ENCODE data around the gene GANAB.
"Not testable (repeated sequence)": the region's sequence is repeated elsewhere in the genome, so short reads cannot be mapped to it uniquely, and the experiment has no call there.

GANAB gene

DNA sequence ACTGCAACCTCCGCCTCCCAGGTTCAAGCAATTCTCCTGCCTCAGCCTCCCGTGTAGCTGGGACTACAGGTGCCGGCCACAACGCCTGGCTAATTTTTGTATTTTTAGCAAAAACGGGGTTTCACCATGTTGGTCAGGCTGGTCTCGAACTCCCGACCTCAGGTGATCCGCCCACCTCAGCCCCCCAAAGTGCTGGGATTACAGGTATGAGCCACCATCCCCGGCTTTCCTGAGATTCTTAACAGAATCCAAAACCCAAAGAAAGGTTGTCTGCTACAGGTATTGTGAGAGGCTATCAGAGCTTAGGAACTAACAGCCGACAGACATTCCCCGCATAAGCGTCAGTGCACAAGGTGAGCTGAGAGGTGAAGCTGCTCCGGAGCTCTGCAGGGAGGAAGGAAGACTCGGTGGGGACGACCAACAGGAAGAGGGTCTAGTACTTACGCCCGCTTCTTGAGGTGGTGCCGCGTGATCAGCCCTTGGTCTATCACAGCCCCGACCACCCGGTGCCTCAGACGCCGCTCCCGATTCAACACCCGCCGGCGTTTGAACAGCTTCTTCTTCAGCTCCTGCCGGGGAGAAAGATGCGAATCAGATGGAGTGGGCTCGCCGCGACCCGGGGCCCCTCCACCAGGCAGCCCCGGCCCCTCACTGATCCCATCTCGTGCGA, 18.1 kb upstream of the GANAB start:
- POLR2A ChIA-PET (ENCODE audit: low non-redundant PET), result interaction anchor here (0.6 to 2.1 kb wide), 10 partner anchors 7 to 1647 kb away, joined by 4 to 16 read pairs (median 8); partner anchors contain the start of genes B3GAT3, HNRNPUL2, INTS5 and MTA2
- TF ChIP-seq, protein P1, sequence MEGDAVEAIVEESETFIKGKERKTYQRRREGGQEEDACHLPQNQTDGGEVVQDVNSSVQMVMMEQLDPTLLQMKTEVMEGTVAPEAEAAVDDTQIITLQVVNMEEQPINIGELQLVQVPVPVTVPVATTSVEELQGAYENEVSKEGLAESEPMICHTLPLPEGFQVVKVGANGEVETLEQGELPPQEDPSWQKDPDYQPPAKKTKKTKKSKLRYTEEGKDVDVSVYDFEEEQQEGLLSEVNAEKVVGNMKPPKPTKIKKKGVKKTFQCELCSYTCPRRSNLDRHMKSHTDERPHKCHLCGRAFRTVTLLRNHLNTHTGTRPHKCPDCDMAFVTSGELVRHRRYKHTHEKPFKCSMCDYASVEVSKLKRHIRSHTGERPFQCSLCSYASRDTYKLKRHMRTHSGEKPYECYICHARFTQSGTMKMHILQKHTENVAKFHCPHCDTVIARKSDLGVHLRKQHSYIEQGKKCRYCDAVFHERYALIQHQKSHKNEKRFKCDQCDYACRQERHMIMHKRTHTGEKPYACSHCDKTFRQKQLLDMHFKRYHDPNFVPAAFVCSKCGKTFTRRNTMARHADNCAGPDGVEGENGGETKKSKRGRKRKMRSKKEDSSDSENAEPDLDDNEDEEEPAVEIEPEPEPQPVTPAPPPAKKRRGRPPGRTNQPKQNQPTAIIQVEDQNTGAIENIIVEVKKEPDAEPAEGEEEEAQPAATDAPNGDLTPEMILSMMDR (conservative IDR thresholded peaks at IDR 0.05; ENCODE audit: low read depth), result no peak
- DNase-seq (ENCODE audit: low spot score), result peak; percentile 51
- CTCF ChIA-PET, result interaction anchor here (0.9 to 1.3 kb wide), 3 partner anchors 10 to 122 kb away, joined by 5 to 7 read pairs (median 5); no protein-coding TSS in a partner anchor
- H3K27ac ChIP-seq, result peak overlapping the region; percentile 90

DNA sequence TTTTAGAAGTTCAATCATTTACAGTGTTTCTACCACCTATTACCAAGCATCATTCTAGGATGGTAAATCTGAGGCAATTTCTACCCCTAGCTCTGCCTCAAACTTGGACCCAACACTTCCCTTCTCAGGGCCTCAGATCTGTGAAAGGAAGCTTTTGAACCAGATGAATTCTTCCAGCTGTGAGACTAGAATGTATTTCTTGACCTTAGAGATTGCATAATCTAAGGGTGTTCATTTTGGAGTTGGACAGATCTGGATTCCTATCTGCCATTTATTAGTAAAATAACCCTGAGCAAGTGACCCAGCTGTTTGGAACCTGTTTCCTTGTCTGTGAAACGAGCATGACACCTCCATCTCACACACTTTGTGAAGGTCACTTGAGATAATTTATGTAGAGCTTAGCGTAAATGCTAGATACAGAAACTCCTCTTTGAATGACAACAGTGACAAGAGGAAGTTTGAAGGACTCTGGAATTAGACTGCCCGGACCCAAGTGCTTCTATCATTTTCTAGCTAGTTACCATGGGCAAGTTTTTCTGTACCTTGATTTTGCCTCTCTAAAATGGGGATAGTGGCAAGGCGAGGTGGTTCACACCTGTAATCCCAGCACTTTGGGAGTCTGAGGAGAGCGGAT, 10.5 kb upstream of the GANAB start:
- TF ChIP-seq, protein P1 (conservative IDR thresholded peaks at IDR 0.05; ENCODE audit: low read depth), result no peak
- POLR2A ChIA-PET (ENCODE audit: low non-redundant PET), result interaction anchor here (0.6 to 1.4 kb wide), 2 partner anchors 8 to 65 kb away, joined by 3 to 4 read pairs; partner anchors contain the start of genes C11orf98 and CSKMT
- CTCF ChIA-PET, result no interaction called here
- DNase-seq (ENCODE audit: low spot score), result no peak
- H3K27ac ChIP-seq, result no peak overlapping the region

DNA sequence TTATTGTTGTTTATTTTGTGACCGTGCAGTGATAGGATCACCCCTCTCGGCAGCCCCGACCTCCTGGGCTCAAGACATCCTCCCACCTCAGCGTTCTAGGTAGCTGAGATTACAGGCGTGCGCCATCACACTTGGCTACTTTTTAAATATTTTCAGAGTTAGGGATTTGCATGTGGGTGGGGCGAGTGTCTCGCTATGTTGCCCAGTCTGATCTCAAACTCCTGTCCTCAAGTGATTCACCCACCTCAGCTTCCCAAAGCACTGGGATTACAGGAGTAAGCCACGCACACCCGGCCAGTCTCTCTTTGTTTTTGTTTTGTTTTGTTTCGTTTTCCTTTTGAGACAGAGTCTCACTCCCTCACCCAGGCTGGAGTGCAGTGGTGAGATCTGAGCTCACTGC, 7.9 kb upstream of the GANAB start:
- POLR2A ChIA-PET (ENCODE audit: low non-redundant PET), result interaction anchor here (0.6 to 2.4 kb wide), 3 partner anchors 11 to 73 kb away, joined by 4 to 16 read pairs (median 4); partner anchors contain the start of genes C11orf98 and CSKMT
- H3K27ac ChIP-seq, result peak overlapping the region; percentile 91
- no peak for DNase-seq (ENCODE audit: low spot score)
- CTCF ChIA-PET, result interaction anchor here (1.0 kb wide), 1 partner anchor 10 kb away, joined by 5 read pairs; the partner anchor contains the start of genes C11orf98 and CSKMT
- TF ChIP-seq, protein P1 (conservative IDR thresholded peaks at IDR 0.05; ENCODE audit: low read depth), result no peak

DNA sequence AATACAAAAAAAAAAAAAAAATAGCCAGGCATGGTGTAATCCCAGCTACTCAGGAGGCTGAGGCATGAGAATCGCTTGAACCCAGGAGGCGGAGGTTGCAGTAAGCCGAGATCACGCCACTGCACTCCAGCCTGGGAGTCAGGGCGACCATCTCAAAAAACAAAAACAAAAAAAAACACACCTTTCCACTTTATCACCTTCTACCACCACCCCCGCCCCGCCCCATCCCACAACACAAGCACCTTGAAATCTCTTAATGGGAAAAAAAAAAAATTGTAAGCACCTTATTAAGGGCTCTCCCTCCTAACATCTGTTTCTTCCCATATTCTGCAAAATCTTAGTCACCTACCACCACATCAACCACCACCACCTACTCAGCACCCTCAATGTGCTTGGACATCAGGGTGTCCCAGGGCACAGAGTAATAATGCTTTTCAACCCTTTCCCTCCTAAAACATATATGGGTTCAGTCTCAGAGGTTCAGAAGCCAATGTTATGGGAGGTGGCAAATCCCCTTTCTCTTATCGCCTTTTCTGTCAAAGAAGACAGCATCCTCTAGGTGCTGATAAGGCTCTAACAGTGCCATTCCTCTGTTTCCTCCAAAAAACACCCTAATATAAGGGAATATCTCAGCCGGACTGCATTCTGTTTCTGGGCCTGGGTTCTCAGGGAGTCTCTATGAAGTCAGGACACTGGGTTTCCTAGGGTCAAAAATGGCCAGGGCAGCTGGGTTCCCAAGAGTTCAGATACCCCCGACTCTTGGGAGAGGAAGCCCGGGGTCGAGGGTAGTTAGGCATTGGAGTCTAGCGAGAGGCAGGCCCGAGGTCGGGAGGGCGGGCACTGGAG, 6.0 kb upstream of the GANAB start:
- ChIA-PET CTCF (interaction anchor here (0.7 kb wide), 1 partner anchor 12 kb away, joined by 3 read pairs; no protein-coding TSS in a partner anchor), POLR2A (ENCODE audit: low non-redundant PET) (interaction anchor here (0.9 to 1.4 kb wide), 3 partner anchors 8 to 61 kb away, joined by 3 to 15 read pairs (median 5); partner anchors contain the start of genes C11orf98, CSKMT and TUT1)
- H3K27ac ChIP-seq, result peak overlapping the region; percentile 91
- DNase-seq (ENCODE audit: low spot score), result no peak
- TF ChIP-seq, protein P1 (conservative IDR thresholded peaks at IDR 0.05; ENCODE audit: low read depth), result no peak

DNA sequence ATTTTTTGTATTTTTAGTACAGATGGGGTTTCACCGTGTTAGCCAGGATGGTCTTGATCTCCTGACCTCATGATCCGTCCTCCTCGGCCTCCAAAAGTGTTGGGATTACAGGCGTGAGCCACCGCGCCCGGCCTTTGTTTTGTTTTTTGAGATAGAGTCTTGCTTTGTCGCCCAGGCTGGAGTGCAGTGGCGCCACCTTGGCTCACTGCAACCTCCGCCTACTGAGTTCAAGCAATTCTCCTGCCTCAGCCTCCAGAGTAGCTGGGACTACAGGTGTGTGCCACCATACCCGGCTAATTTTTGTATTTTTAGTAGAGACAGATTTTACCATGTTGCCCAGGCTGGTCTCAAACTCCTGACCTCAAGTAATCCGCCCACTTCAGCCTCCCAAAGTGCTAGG, 3.9 kb upstream of the GANAB start:
- CTCF ChIA-PET; POLR2A ChIA-PET (ENCODE audit: low non-redundant PET); DNase-seq (ENCODE audit: low spot score): not testable (repeated sequence)
- peak overlapping the region; percentile 87 for H3K27ac ChIP-seq

DNA sequence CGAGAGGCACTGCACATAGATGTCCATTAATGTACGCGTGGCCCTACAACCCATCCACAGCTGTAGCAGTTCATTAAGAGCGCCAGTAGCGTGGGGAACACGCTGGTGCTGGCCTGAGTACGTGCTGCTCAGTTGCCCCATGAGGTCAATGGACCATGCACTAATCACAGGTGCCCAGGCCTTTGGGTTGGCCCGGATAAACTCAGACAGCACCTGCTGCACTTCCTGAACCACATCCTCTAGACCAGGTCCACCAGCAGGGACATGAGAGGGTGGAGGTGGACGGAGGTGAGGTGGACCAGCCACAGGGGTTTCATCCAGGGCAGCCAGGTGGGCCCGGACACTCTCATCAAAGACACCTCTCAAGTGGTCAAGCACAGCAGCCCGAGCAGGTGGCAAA, 3.1 kb upstream of the GANAB start:
- ChIA-PET POLR2A (ENCODE audit: low non-redundant PET) (no interaction called here), CTCF (interaction anchor here (0.6 kb wide), 1 partner anchor 38 kb away, joined by 3 read pairs; no protein-coding TSS in a partner anchor)
- TF ChIP-seq, protein P1 (conservative IDR thresholded peaks at IDR 0.05; ENCODE audit: low read depth), result no peak
- no peak for DNase-seq (ENCODE audit: low spot score)
- peak overlapping the region; percentile 87 for H3K27ac ChIP-seq

Measured in RWPE1 (cell line).